H1 (cell line): ENCODE results near the gene TBX3. TPM values are rescaled to one million over a fixed set of nuclear protein-coding genes. Genes with fewer than 3 reads are reported as not detected.
A peak's percentile ranks its signal among the peaks of the same experiment; 100 is the strongest.

Source experiments
- CTCF ChIA-PET: fragments of 300-600 bp; sonication (Branson Sonifier 250); formaldehyde crosslinking; loops from one replicate; lab custom pipeline; 2021; ENCODE audit not compliant: partially characterized antibody; lab: Charles Lee
- POLR2A ChIA-PET: fragments of 300-600 bp; sonication (Branson Sonifier 250); formaldehyde crosslinking; loops from one replicate; lab custom pipeline; 2021; ENCODE audit warnings: inconsistent platforms; ENCODE audit not compliant: partially characterized antibody; lab: Charles Lee
- DNase-seq, 2 experiments: peaks; one replicate each; pipeline versions ENCODE4 v3.0.0 to v3.0.0-alpha.2; 2010 to 2022; ENCODE audit warnings: low spot score in 2 of 2, low read depth in 1 of 2, mixed read lengths in 1 of 2
- FAIRE-seq: peaks from 2 replicates; lab custom pipeline; 2011; peaks lifted over from hg19 to GRCh38; lab: Jason Lieb, UNC
- H2AFZ ChIP-seq: 2 replicates; pipeline ENCODE4 v1.8.1; 2012; ENCODE audit warnings: low read length, inconsistent platforms
- H2AK5ac ChIP-seq: 2 replicates; pipeline ENCODE4 v1.6.1; 2013; ENCODE audit warnings: low read depth, low read length
- H2BK120ac ChIP-seq: replicated peaks from 2 replicates; pipeline ENCODE3; 2013; ENCODE audit warnings: low read depth, low read length, inconsistent platforms
- H2BK12ac ChIP-seq: 2 replicates; pipeline ENCODE4 v1.6.1; 2013; ENCODE audit warnings: low read depth, low read length
- H2BK15ac ChIP-seq: 2 replicates; pipeline ENCODE4 v1.6.1; 2013; ENCODE audit warnings: low read length
- H2BK20ac ChIP-seq: 2 replicates; pipeline ENCODE4 v1.6.1; 2013; ENCODE audit warnings: low read length
- H2BK5ac ChIP-seq: 2 replicates; pipeline ENCODE4 v1.6.1; 2013; ENCODE audit warnings: low read depth, low read length
- H3K14ac ChIP-seq: 2 replicates; pipeline ENCODE4 v1.6.1; 2013; ENCODE audit warnings: inconsistent platforms; ENCODE audit not compliant: insufficient read length
- H3K18ac ChIP-seq: 2 replicates; pipeline ENCODE4 v1.6.1; 2013; ENCODE audit warnings: low read length; ENCODE audit errors: extremely low read depth
- H3K23ac ChIP-seq: 2 replicates; pipeline ENCODE4 v1.6.1; 2013; ENCODE audit warnings: inconsistent platforms; ENCODE audit not compliant: insufficient read length
- H3K23me2 ChIP-seq: 2 replicates; pipeline ENCODE4 v1.6.1; 2013; ENCODE audit warnings: low read depth, low read length
- H3K27ac ChIP-seq: 2 replicates; pipeline ENCODE4 v1.6.1; 2011; ENCODE audit warnings: low read depth, low read length, inconsistent platforms
- H3K27me3 ChIP-seq, 4 experiments: replicated peaks in 1 of 4; 1 replicate in 1 of 4; 2 replicates in 3 of 4; pipeline versions ENCODE4 v1.6.1 to v1.8.1; 2011 to 2013; ENCODE audit warnings: low read length in 3 of 4, mild to moderate bottlenecking in 3 of 4, inconsistent platforms in 2 of 4, mixed read lengths in 2 of 4, moderate library complexity in 1 of 4; ENCODE audit not compliant: control insufficient read depth in 3 of 4, insufficient read depth in 3 of 4; ENCODE audit errors: extremely low read depth in 1 of 4
- H3K36me3 ChIP-seq, 4 experiments: 2 replicates each; pipeline versions ENCODE4 v1.6.1 to v1.8.1; 2011 to 2013; ENCODE audit warnings: mild to moderate bottlenecking in 4 of 4, low read length in 3 of 4, moderate library complexity in 2 of 4, control low read depth in 1 of 4, inconsistent platforms in 1 of 4; ENCODE audit not compliant: insufficient read depth in 4 of 4, control insufficient read depth in 2 of 4
- H3K4ac ChIP-seq: replicated peaks from 2 replicates; pipeline ENCODE3; 2013; ENCODE audit warnings: low read length, low read depth, mixed read lengths, inconsistent platforms; ENCODE audit not compliant: insufficient read length
- H3K4me1 ChIP-seq, 4 experiments: replicated peaks in 1 of 4; 1 replicate in 1 of 4; 2 replicates in 3 of 4; pipeline versions ENCODE4 v1.6.1 to v1.8.1; 2011 to 2013; ENCODE audit warnings: low read length in 3 of 4, inconsistent platforms in 2 of 4, mixed read lengths in 1 of 4; ENCODE audit not compliant: insufficient read depth in 4 of 4, control insufficient read depth in 3 of 4
- H3K4me2 ChIP-seq, 2 experiments: 2 replicates each; pipeline versions ENCODE4 v1.6.1 to v1.8.1; 2011 to 2013; ENCODE audit warnings: low read depth in 2 of 2, low read length in 2 of 2, control low read depth in 1 of 2, inconsistent platforms in 1 of 2, mild to moderate bottlenecking in 1 of 2; ENCODE audit not compliant: insufficient read depth in 1 of 2
- H3K4me3 ChIP-seq, 4 experiments: fragments of 200-600, 300-600 bp in 1 of 4; sonication (generic), shearing (Covaris generic), sonication (Bioruptor Twin) in 1 of 4; 2 replicates each; pipeline versions ENCODE4 v1.5.1 to v1.8.1; 2011 to 2016; ENCODE audit warnings: low read length in 4 of 4, low read depth in 3 of 4, control low read depth in 2 of 4, inconsistent platforms in 2 of 4, mild to moderate bottlenecking in 2 of 4, mixed read lengths in 1 of 4, moderate library complexity in 1 of 4; ENCODE audit not compliant: insufficient read depth in 2 of 4; ENCODE audit errors: extremely low read depth in 1 of 4
- H3K56ac ChIP-seq: replicated peaks from 2 replicates; pipeline ENCODE3; 2013; ENCODE audit warnings: low read depth, mild to moderate bottlenecking, mixed read lengths, low read length, inconsistent platforms; ENCODE audit not compliant: insufficient read length
- H3K79me1 ChIP-seq: 2 replicates; pipeline ENCODE4 v1.6.1; 2013; ENCODE audit warnings: low read depth, low read length, control low read depth
- H3K79me2 ChIP-seq, 2 experiments: 2 replicates each; pipeline versions ENCODE4 v1.6.1 to v1.8.1; 2012 to 2013; ENCODE audit warnings: low read length in 2 of 2, mild to moderate bottlenecking in 2 of 2, inconsistent platforms in 1 of 2; ENCODE audit not compliant: insufficient read depth in 2 of 2, control insufficient read depth in 1 of 2
- H3K9ac ChIP-seq, 4 experiments: replicated peaks in 1 of 4; 1 replicate in 1 of 4; 2 replicates in 3 of 4; pipeline versions ENCODE4 v1.6.1 to v1.8.1; 2011 to 2013; ENCODE audit warnings: low read depth in 3 of 4, low read length in 3 of 4, control low read depth in 2 of 4, mild to moderate bottlenecking in 2 of 4, moderate library complexity in 2 of 4, inconsistent platforms in 1 of 4; ENCODE audit errors: extremely low read depth in 1 of 4
- H3K9me3 ChIP-seq, 2 experiments: 2 replicates each; pipeline versions ENCODE4 v1.6.1 to v1.8.1; 2012 to 2013; ENCODE audit warnings: mild to moderate bottlenecking in 2 of 2, moderate library complexity in 2 of 2, control low read depth in 1 of 2, inconsistent platforms in 1 of 2, low read depth in 1 of 2, low read length in 1 of 2, mixed read lengths in 1 of 2; ENCODE audit not compliant: insufficient read depth in 2 of 2
- H4K20me1 ChIP-seq, 2 experiments: replicated peaks in 1 of 2; 2 replicates each; pipeline versions ENCODE3 to v1.8.1; 2011 to 2013; ENCODE audit warnings: inconsistent platforms in 2 of 2, low read length in 2 of 2, mild to moderate bottlenecking in 1 of 2; ENCODE audit not compliant: insufficient read depth in 2 of 2, control insufficient read depth in 1 of 2
- H4K5ac ChIP-seq: 2 replicates; pipeline ENCODE4 v1.6.1; 2013; ENCODE audit warnings: low read length, low read depth, mixed read lengths, inconsistent platforms; ENCODE audit not compliant: insufficient read length
- H4K8ac ChIP-seq: 2 replicates; pipeline ENCODE4 v1.8.0; 2013; ENCODE audit warnings: mild to moderate bottlenecking, moderate library complexity, low read length, inconsistent platforms; ENCODE audit not compliant: insufficient read depth; ENCODE audit errors: extremely low read depth
- H4K91ac ChIP-seq: replicated peaks from 2 replicates; pipeline ENCODE3; 2013; ENCODE audit warnings: low read length, mixed read lengths, inconsistent platforms; ENCODE audit not compliant: insufficient read length
- HDAC2 ChIP-seq, 2 experiments: fragments of 300-600 bp in 1 of 2; sonication (generic) in 1 of 2; IDR thresholded peaks; 2 replicates each; pipeline ENCODE4 v1.6.1; 2011 to 2012; ENCODE audit warnings: low read depth in 2 of 2, low read length in 2 of 2, mild to moderate bottlenecking in 2 of 2, moderate library complexity in 2 of 2, borderline replicate concordance in 1 of 2, inconsistent platforms in 1 of 2
- JUND ChIP-seq: IDR thresholded peaks from 2 replicates; pipeline ENCODE4 v1.6.1; 2011; ENCODE audit warnings: mild to moderate bottlenecking, improper control_type of control experiment, low read length
- MAFK ChIP-seq: IDR thresholded peaks from 2 replicates; pipeline ENCODE4 v1.6.1; 2012; ENCODE audit warnings: low read depth, mild to moderate bottlenecking, improper control_type of control experiment, low read length
- RAD21 ChIP-seq, 2 experiments: IDR thresholded peaks in 1 of 2; conservative IDR thresholded peaks in 1 of 2; 2 replicates each; pipeline ENCODE4 v1.6.1; 2011; ENCODE audit warnings: low read depth in 2 of 2, low read length in 2 of 2, improper control_type of control experiment in 1 of 2, inconsistent platforms in 1 of 2, mild to moderate bottlenecking in 1 of 2, moderate library complexity in 1 of 2
- SUZ12 ChIP-seq: fragments of 200-600 bp; sonication (generic); IDR thresholded peaks from 2 replicates; pipeline ENCODE4 v1.6.1; 2012; ENCODE audit warnings: mild to moderate bottlenecking, inconsistent platforms, low read length, moderate library complexity, mixed read lengths
- TCF12 ChIP-seq: IDR thresholded peaks from 2 replicates; pipeline ENCODE4 v1.6.1; 2011; ENCODE audit warnings: low read depth, mild to moderate bottlenecking, low read length
- WGBS, 2 experiments: shearing (Covaris generic) in 1 of 2; methylation state at CpG; one replicate each; pipeline versions ENCODE4 v1.1.6 to v1.1.7; 2013 to 2015; ENCODE audit warnings: low lambda C conversion rate in 2 of 2, mixed read lengths in 2 of 2, inconsistent platforms in 1 of 2, low coverage in 1 of 2, missing lambda C conversion rate in 1 of 2; ENCODE audit not compliant: insufficient replicate concordance in 2 of 2, insufficient coverage in 1 of 2, insufficient read length in 1 of 2; ENCODE audit errors: extremely low coverage in 1 of 2, missing lambda C conversion rate in 1 of 2; 5-methylcytosine and 5-hydroxymethylcytosine counted together
- polyA plus RNA-seq, 7 experiments: library from polyadenylated mRNA; depleted of rRNA in 3 of 7; stranded (reverse) in 5 of 7; unstranded in 2 of 7; fragments of >200 nt in 5 of 7; fragments of 200-250 nt in 2 of 7; gene quantifications; 1 replicate in 5 of 7; 2 replicates in 1 of 7; 4 replicates in 1 of 7; pipeline versions ENCODE4 v1.2.1 to v1.2.3, GENCODE V29; 2011 to 2013; ENCODE audit warnings: missing spikeins in 2 of 7, mixed read lengths in 2 of 7
- total RNA-seq: library from RNA; stranded (reverse); fragmentation: NEBNext Ultra II Directional; extraction: Animal tissue kit (Norgen Biotek cat#: 25700); gene quantifications from 2 replicates; pipeline ENCODE4 v1.2.1, GENCODE V29; 2021
- TF ChIP-seq, protein P1 (sequence below), 3 experiments: IDR thresholded peaks; 1 replicate in 2 of 3; 2 replicates in 1 of 3; pipeline versions ENCODE4 v1.5.1 to v1.6.1; 2011; ENCODE audit warnings: low read length in 3 of 3, mild to moderate bottlenecking in 3 of 3, inconsistent platforms in 2 of 3, low read depth in 1 of 3, moderate library complexity in 1 of 3; ENCODE audit not compliant: insufficient read depth in 1 of 3; ENCODE audit errors: control extremely low read depth in 1 of 3

TBX3 gene
- total and polyA plus RNA-seq, 2 of the 8 experiments (the other 6 are each of a cell fraction or from before 2014, with no cell fraction given) = 0.09 to 1.0 TPM

DNA sequence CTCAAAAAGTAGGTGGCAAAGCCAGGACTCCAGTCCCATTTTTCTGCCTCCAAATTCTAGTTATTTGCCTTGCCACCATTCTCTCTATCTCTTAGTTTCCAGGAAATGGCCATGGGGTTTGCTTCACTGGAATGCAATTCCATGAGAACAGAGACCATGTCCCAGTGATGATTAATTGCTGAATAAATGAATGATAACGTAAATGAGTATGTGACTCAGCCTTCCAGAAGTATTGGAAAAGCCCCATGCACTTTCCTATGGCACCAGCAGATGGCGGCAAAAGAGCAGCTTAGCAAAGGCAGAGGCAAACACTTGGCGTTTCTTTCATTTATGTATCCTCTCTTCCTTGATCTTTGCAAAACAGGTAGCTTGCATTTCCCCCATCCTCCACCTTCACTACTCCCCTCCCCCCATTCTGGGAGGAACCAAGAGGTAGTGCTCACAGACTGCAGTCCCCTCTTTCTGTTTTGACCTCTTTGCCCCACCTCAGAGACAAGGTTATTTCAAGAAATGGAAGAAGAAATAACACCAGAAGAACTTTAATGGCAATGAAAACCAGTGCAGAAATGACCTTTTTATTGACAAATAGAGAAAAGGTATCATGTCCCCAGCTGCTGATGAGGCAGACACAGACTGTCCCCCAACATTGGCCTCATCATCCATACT lies 21.3 kb downstream of the TBX3 start:
- Histone ChIP-seq H2BK12ac (no peak overlapping the region), H3K4ac (no peak overlapping the region), H3K56ac (no peak overlapping the region), H3K27ac (no peak overlapping the region), H4K5ac (no peak overlapping the region), H2AK5ac (no peak overlapping the region), H3K23ac (no peak overlapping the region), H2BK5ac (no peak overlapping the region), H3K4me2 (no peak overlapping the region), H3K9me3 (no peaks in the 10 kb centered on the region), H3K23me2 (no peaks in the 10 kb centered on the region; the same call in 1 of the 2 replicates), H3K79me1 (no peaks in the 10 kb centered on the region), H4K8ac (no peak overlapping the region), H3K4me3 (no peak overlapping the region), H3K79me2 (no peaks in the 10 kb centered on the region)
- peak in 1 of 2 experiments; percentile 91 for DNase-seq
- 11% methylated on average over 3 of the region's 3 CpGs; no CpG with 5 or more reads in 1 of the 2 experiments for WGBS, 2 experiments
- FAIRE-seq = peak; percentile 97
- TF ChIP-seq SUZ12 (no peak), TCF12 (0 out of 2 replicates have a peak, but pooled peaks have one; percentile 19), MAFK (peak; percentile 4; the same call in 1 of the 2 replicates), JUND (peak; percentile 17; the same call in 1 of the 2 replicates), RAD21 (IDR thresholded peaks at IDR 0.05 in 1 of 2, conservative IDR thresholded peaks at IDR 0.05 in 1 of 2; ENCODE audit: low read depth in 2 of 2, low read length in 2 of 2) (peak; percentile 95 to 97), HDAC2 (IDR thresholded peaks at IDR 0.05; ENCODE audit: borderline replicate concordance in 1 of 2, low read depth in 2 of 2, low read length in 2 of 2) (no peak)
- TF ChIP-seq, protein P1, sequence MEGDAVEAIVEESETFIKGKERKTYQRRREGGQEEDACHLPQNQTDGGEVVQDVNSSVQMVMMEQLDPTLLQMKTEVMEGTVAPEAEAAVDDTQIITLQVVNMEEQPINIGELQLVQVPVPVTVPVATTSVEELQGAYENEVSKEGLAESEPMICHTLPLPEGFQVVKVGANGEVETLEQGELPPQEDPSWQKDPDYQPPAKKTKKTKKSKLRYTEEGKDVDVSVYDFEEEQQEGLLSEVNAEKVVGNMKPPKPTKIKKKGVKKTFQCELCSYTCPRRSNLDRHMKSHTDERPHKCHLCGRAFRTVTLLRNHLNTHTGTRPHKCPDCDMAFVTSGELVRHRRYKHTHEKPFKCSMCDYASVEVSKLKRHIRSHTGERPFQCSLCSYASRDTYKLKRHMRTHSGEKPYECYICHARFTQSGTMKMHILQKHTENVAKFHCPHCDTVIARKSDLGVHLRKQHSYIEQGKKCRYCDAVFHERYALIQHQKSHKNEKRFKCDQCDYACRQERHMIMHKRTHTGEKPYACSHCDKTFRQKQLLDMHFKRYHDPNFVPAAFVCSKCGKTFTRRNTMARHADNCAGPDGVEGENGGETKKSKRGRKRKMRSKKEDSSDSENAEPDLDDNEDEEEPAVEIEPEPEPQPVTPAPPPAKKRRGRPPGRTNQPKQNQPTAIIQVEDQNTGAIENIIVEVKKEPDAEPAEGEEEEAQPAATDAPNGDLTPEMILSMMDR (IDR thresholded peaks at IDR 0.05; ENCODE audit: control extremely low read depth in 1 of 3, insufficient read depth in 1 of 3, low read depth in 1 of 3, low read length in 3 of 3) = peak; percentile 58 to 87 (median 78)
- TF ChIP-seq, all 59 proteins: peak for 5
- Histone ChIP-seq H2AFZ (no peak overlapping the region), H3K27me3 (peaks cover 44 to 55% (median 51%) of the 10 kb centered on the region in 4 experiments), H3K14ac (no peak overlapping the region), H2BK120ac (no peak overlapping the region), H2BK20ac (no peak overlapping the region), H3K18ac (no peak overlapping the region), H3K9ac (no peak overlapping the region), H4K91ac (no peak overlapping the region), H3K4me1 (peaks cover 4 to 26% (median 13%) of the 10 kb centered on the region in 4 experiments; a peak in 6 of 7 replicates), H3K36me3 (no peaks in the 10 kb centered on the region), H4K20me1 (peaks cover 5 to 12% of the 10 kb centered on the region in 2 experiments), H2BK15ac (no peak overlapping the region)
- ChIA-PET POLR2A (no interaction called here), CTCF (interaction anchor here (0.6 to 1.7 kb wide), 23 partner anchors 9 to 1255 kb away, joined by 3 to 6 read pairs (median 3); partner anchors contain the start of gene TBX3)
